Sigmoid colon (tissue), 4 donors: ENCODE data around the gene PCDHA6.

ENCODE experiments used
- CTCF ChIP-seq, 4 experiments: fragments of 450-650 bp in 3 of 4; fragments of 200-600 bp in 1 of 4; IDR thresholded peaks; one replicate each; pipeline ENCODE4 v1.5.1; 2016 to 2019; ENCODE audit warnings: antibody characterized with exemption in 4 of 4, mild to moderate bottlenecking in 3 of 4, moderate library complexity in 2 of 4
- EP300 ChIP-seq, 4 donors: sonication (generic); formaldehyde crosslinking; IDR thresholded peaks; one replicate each; pipeline ENCODE4 v1.6.1; 2017; ENCODE audit warnings: antibody characterized with exemption in 4 of 4
- POLR2A ChIP-seq, 2 donors: fragments of 450-650 bp; IDR thresholded peaks; one replicate each; pipeline ENCODE4 v1.6.1; 2016; ENCODE audit warnings: antibody characterized with exemption in 2 of 2, mild to moderate bottlenecking in 2 of 2, moderate library complexity in 2 of 2
- POLR2AphosphoS5 ChIP-seq, 4 donors: sonication (generic); formaldehyde crosslinking; IDR thresholded peaks; one replicate each; pipeline ENCODE4 v1.6.1; 2017; ENCODE audit warnings: antibody characterized with exemption in 4 of 4

DNA sequence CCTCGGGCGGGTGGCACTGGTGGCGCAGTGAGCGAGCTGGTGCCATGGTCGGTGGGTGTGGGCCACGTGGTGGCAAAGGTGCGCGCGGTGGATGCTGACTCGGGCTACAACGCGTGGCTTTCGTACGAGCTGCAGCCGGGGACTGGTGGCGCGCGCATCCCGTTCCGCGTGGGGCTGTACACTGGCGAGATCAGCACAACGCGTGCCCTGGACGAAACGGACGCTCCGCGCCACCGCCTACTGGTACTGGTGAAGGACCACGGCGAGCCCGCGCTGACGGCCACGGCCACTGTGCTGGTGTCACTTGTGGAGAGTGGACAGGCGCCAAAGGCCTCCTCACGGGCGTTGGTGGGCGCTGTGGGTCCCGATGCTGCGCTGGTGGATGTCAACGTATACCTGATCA, 18.9 kb upstream of the PCDHA6 start:
- TF ChIP-seq POLR2A (IDR thresholded peaks at IDR 0.05), result no peak
- TF ChIP-seq CTCF (IDR thresholded peaks at IDR 0.05), result no peak
- no peak for TF ChIP-seq POLR2AphosphoS5 (IDR thresholded peaks at IDR 0.05)
- TF ChIP-seq EP300 (IDR thresholded peaks at IDR 0.05), result no peak
